Adrenal gland (tissue), 12 donors: Measurements from ENCODE around the gene TMEM116. TPM values are rescaled to one million over a fixed set of nuclear protein-coding genes. Genes with fewer than 3 reads are reported as not detected.
"Not testable (repeated sequence)": the region's sequence is repeated elsewhere in the genome, so short reads cannot be mapped to it uniquely, and the experiment has no call there.

ENCODE experiments used
- DNase-seq, 7 donors: peaks; one replicate each; pipeline ENCODE4 v3.0.0-alpha.2; 2019 to 2020
- H3K27ac ChIP-seq, 5 donors: fragments of 200-600 bp; sonication (generic) in 4 of 5; 1 replicate in 3 of 5; 2 replicates in 2 of 5; pipeline versions ENCODE4 v1.5.1 to v1.8.0; 2016 to 2020; ENCODE audit warnings: mild to moderate bottlenecking in 1 of 5
- H3K27me3 ChIP-seq: fragments of 200-600 bp; 2 replicates; pipeline ENCODE4 v1.8.0; 2021
- H3K36me3 ChIP-seq, 2 donors: fragments of 200-600 bp; replicated peaks in 1 of 2; 1 replicate in 1 of 2; 2 replicates in 1 of 2; pipeline versions ENCODE4 v1.5.1 to v1.8.0; 2018 to 2022
- H3K4me1 ChIP-seq, 2 donors: fragments of 200-600 bp; replicated peaks in 1 of 2; 1 replicate in 1 of 2; 2 replicates in 1 of 2; pipeline versions ENCODE4 v1.5.1 to v1.8.0; 2018 to 2021
- H3K4me3 ChIP-seq, 4 donors: fragments of 200-600 bp; sonication (generic) in 3 of 4; one replicate each; pipeline ENCODE4 v1.5.1; 2016 to 2018
- H3K9me3 ChIP-seq, 3 donors: fragments of 200-600 bp; sonication (generic) in 1 of 3; replicated peaks in 1 of 3; 1 replicate in 2 of 3; 2 replicates in 1 of 3; pipeline versions ENCODE4 v1.5.1 to v1.8.0; 2016 to 2021
- CTCF ChIP-seq, 6 experiments: fragments of 450-650 bp in 4 of 6; fragments of 200-600 bp in 2 of 6; sonication (generic) in 1 of 6; IDR thresholded peaks; 1 replicate in 5 of 6; 2 replicates in 1 of 6; pipeline versions ENCODE4 v1.5.1 to v1.8.0; 2016 to 2021; ENCODE audit warnings: antibody characterized with exemption in 6 of 6, mild to moderate bottlenecking in 2 of 6, moderate library complexity in 1 of 6
- POLR2A ChIP-seq, 2 donors: fragments of 450-650 bp; IDR thresholded peaks; one replicate each; pipeline ENCODE4 v1.6.1; 2017; ENCODE audit warnings: antibody characterized with exemption in 2 of 2, mild to moderate bottlenecking in 2 of 2, moderate library complexity in 1 of 2
- WGBS, 4 donors: extraction: QIAGEN DNeasy Blood & Tissue Kit in 2 of 4; methylation state at CpG; one replicate each; pipeline versions ENCODE4 v1.1.5 to v1.1.7; 2013 to 2017; 5-methylcytosine and 5-hydroxymethylcytosine counted together
- intact Hi-C, 2 donors: fragments of 100-400 bp; cut with DNase I; formaldehyde crosslinking; loops; one replicate each; pipeline versions ENCODE4 v1.14.1 to v1.15.0; 2022 to 2023
- polyA plus RNA-seq, 3 donors: library from polyadenylated mRNA; stranded (reverse); fragments of 200-250 nt in 2 of 3; fragments of 350-450 nt in 1 of 3; fragmentation: Illumina TruSeq in 1 of 3; extraction: RNeasy Lipid Tissue Mini Kit (QIAGEN cat#74804) in 1 of 3; gene quantifications; one replicate each; pipeline ENCODE4 v1.2.3, GENCODE V29; 2013 to 2014
- total RNA-seq, 9 donors: library from RNA; depleted of rRNA in 4 of 9; stranded (reverse); fragments of >200 nt in 4 of 9; fragments of 120-200 nt in 1 of 9; fragmentation: NEBNext Ultra II Directional in 1 of 9; extraction: Animal tissue kit (Norgen Biotek cat#: 25700) in 1 of 9; gene quantifications; one replicate each; pipeline versions ENCODE4 v1.1.0 to v1.2.4, GENCODE V29; 2013 to 2023
- donor health status: healthy with polysubstance abuse.
- donor health status: Bipolar disorder and iron deficiency.
- donor health status: DM: yes; HTN: yes; CAD: no.
- donor health status: DM: no; HTN: no; CAD: no.
- donor health status: DM: no; HTN: no; CAD: no.
- donor health status: DM: yes; HTN: yes; CAD: no.

TMEM116 gene
- total and polyA plus RNA-seq, 12 donors: 6.3 to 32.4 (median 18.8) TPM

GRCh38 chr12:111995782-111996480, 17.0 kb downstream of the TMEM116 start:
- Histone ChIP-seq H3K4me1 (peaks cover 0 to 8% of the 10 kb centered on the region in 2 donors), H3K27me3 (no peaks in the 10 kb centered on the region), H3K27ac (no peak overlapping the region), H3K9me3 (no peaks in the 10 kb centered on the region), H3K36me3 (no peaks in the 10 kb centered on the region), H3K4me3 (no peak overlapping the region)
- WGBS, 4 donors: 91 to 100% (median 96%) methylated on average over 1 of the region's 1 CpG
- DNase-seq: no peak
- intact Hi-C loops: no loop called here
- no peak for TF ChIP-seq CTCF (IDR thresholded peaks at IDR 0.05)
- no peak for TF ChIP-seq POLR2A (IDR thresholded peaks at IDR 0.05)

GRCh38 chr12:111994211-111995111, 18.5 kb downstream of the TMEM116 start:
- H3K4me3 ChIP-seq, H3K4me1 ChIP-seq, H3K9me3 ChIP-seq, H3K27me3 ChIP-seq, H3K27ac ChIP-seq, intact Hi-C loops, DNase-seq, H3K36me3 ChIP-seq: not testable (repeated sequence)
- 69 to 85% (median 76%) methylated on average over 17 of the region's 17 CpGs for WGBS, 4 donors

GRCh38 chr12:111993292-111994150, 19.4 kb downstream of the TMEM116 start:
- no peak overlapping the region for H3K4me3 ChIP-seq
- H3K9me3 ChIP-seq: no peaks in the 10 kb centered on the region
- TF ChIP-seq CTCF (IDR thresholded peaks at IDR 0.05): no peak
- no peak for TF ChIP-seq POLR2A (IDR thresholded peaks at IDR 0.05)
- intact Hi-C loops: no loop called here
- DNase-seq: no peak
- no peak overlapping the region for H3K27ac ChIP-seq
- WGBS, 4 donors: 84 to 92% (median 87%) methylated on average over 2 of the region's 2 CpGs
- H3K4me1 ChIP-seq: peaks cover 0 to 5% of the 10 kb centered on the region in 2 donors
- H3K36me3 ChIP-seq: no peaks in the 10 kb centered on the region
- no peaks in the 10 kb centered on the region for H3K27me3 ChIP-seq

GRCh38 chr12:111992464-111992863, 20.5 kb downstream of the TMEM116 start:
- intact Hi-C loops: no loop called here
- H3K4me3 ChIP-seq: no peak overlapping the region
- no peaks in the 10 kb centered on the region for H3K9me3 ChIP-seq
- no peak for TF ChIP-seq CTCF (IDR thresholded peaks at IDR 0.05)
- no peak for TF ChIP-seq POLR2A (IDR thresholded peaks at IDR 0.05)
- H3K27me3 ChIP-seq: no peaks in the 10 kb centered on the region
- no peaks in the 10 kb centered on the region for H3K36me3 ChIP-seq
- no peak overlapping the region for H3K27ac ChIP-seq
- peaks cover 0 to 5% of the 10 kb centered on the region in 2 donors for H3K4me1 ChIP-seq
- WGBS, 4 donors: 75 to 87% (median 85%) methylated on average over 6 of the region's 6 CpGs
- DNase-seq: no peak
